Vagina (tissue), 2 donors: ENCODE results near the gene ST7. TPM values are rescaled to one million over a fixed set of nuclear protein-coding genes. Genes with fewer than 3 reads are reported as not detected.

Source experiments
- DNase-seq, 2 donors: peaks; one replicate each; pipeline ENCODE4 v3.0.0-alpha.2; 2017; ENCODE audit errors: extremely low spot score in 2 of 2
- H3K27ac ChIP-seq: fragments of 200-600 bp; sonication (generic); one replicate; pipeline ENCODE4 v1.5.1; 2019
- H3K27me3 ChIP-seq: fragments of 200-600 bp; sonication (generic); one replicate; pipeline ENCODE4 v1.5.1; 2019
- H3K36me3 ChIP-seq, 2 donors: fragments of 200-600 bp; sonication (generic); one replicate each; pipeline ENCODE4 v1.5.1; 2017 to 2019
- H3K4me1 ChIP-seq: fragments of 200-600 bp; sonication (generic); one replicate; pipeline ENCODE4 v1.5.1; 2019
- H3K4me3 ChIP-seq, 2 donors: fragments of 200-600 bp; sonication (generic); 1 replicate in 1 of 2; 2 replicates in 1 of 2; pipeline ENCODE4 v1.5.1; 2016 to 2019
- H3K9me3 ChIP-seq: fragments of 200-600 bp; sonication (generic); one replicate; pipeline ENCODE4 v1.5.1; 2019
- POLR2A ChIP-seq, 2 donors: fragments of 450-650 bp; IDR thresholded peaks; one replicate each; pipeline ENCODE4 v1.6.1; 2017; ENCODE audit warnings: antibody characterized with exemption in 2 of 2, mild to moderate bottlenecking in 2 of 2, moderate library complexity in 2 of 2
- POLR2AphosphoS5 ChIP-seq, 2 donors: sonication (generic); formaldehyde crosslinking; IDR thresholded peaks; one replicate each; pipeline ENCODE4 v1.9.0; 2017; ENCODE audit warnings: antibody characterized with exemption in 2 of 2, mild to moderate bottlenecking in 2 of 2, low read depth in 1 of 2; ENCODE audit not compliant: insufficient read depth in 1 of 2
- intact Hi-C: fragments of 100-400 bp; cut with DNase I; formaldehyde crosslinking; loops from one replicate; pipeline ENCODE4 v1.15.1; 2023
- total RNA-seq: library from RNA; depleted of rRNA; stranded (reverse); fragments of >200 nt; gene quantifications from one replicate; pipeline ENCODE4 v1.2.3, GENCODE V29; 2016
- TF ChIP-seq, protein P1 (sequence below), 3 experiments: fragments of 450-650 bp in 2 of 3; fragments of 200-600 bp in 1 of 3; sonication (generic) in 1 of 3; IDR thresholded peaks; one replicate each; pipeline ENCODE4 v1.5.1; 2017 to 2019; ENCODE audit warnings: antibody characterized with exemption in 3 of 3, mild to moderate bottlenecking in 2 of 3, moderate library complexity in 2 of 3

Gene ST7
- total RNA-seq, 1 donor from 2014 or later, result 15.2 TPM

DNA sequence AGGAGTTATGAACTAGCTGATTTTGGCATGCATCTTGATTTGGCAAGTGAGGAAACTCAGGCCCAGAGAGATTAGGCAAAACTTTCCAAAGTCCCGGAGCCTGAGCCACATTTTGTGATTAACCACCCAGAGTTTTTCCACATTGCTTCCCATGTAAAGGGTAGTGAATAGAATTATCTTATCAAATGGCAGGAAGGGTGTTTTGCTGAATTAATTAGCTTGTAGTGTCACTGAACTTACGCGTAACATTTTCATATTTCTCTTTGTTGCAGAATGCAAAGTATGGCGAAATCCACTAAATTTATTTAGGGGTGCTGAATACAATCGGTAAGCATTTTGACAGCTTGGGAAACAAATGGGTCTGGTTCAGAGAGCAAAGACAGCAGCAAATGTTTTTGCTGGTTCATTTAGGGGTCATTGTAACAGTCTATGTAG is 176.2 kb downstream of the ST7 start:
- DNase-seq, result no peak
- Histone ChIP-seq H3K27ac (no peak overlapping the region), H3K4me1 (no peaks in the 10 kb centered on the region), H3K36me3 (no peaks in the 10 kb centered on the region), H3K4me3 (no peak overlapping the region), H3K9me3 (no peaks in the 10 kb centered on the region), H3K27me3 (no peaks in the 10 kb centered on the region)
- intact Hi-C loops, result loop anchor here (5.0 kb wide), 1 partner anchor 197 kb away; no protein-coding TSS in a partner anchor
- TF ChIP-seq POLR2AphosphoS5 (IDR thresholded peaks at IDR 0.05; ENCODE audit: insufficient read depth in 1 of 2, low read depth in 1 of 2), result no peak
- TF ChIP-seq, protein P1, sequence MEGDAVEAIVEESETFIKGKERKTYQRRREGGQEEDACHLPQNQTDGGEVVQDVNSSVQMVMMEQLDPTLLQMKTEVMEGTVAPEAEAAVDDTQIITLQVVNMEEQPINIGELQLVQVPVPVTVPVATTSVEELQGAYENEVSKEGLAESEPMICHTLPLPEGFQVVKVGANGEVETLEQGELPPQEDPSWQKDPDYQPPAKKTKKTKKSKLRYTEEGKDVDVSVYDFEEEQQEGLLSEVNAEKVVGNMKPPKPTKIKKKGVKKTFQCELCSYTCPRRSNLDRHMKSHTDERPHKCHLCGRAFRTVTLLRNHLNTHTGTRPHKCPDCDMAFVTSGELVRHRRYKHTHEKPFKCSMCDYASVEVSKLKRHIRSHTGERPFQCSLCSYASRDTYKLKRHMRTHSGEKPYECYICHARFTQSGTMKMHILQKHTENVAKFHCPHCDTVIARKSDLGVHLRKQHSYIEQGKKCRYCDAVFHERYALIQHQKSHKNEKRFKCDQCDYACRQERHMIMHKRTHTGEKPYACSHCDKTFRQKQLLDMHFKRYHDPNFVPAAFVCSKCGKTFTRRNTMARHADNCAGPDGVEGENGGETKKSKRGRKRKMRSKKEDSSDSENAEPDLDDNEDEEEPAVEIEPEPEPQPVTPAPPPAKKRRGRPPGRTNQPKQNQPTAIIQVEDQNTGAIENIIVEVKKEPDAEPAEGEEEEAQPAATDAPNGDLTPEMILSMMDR (IDR thresholded peaks at IDR 0.05), result no peak
- TF ChIP-seq POLR2A (IDR thresholded peaks at IDR 0.05), result no peak

DNA sequence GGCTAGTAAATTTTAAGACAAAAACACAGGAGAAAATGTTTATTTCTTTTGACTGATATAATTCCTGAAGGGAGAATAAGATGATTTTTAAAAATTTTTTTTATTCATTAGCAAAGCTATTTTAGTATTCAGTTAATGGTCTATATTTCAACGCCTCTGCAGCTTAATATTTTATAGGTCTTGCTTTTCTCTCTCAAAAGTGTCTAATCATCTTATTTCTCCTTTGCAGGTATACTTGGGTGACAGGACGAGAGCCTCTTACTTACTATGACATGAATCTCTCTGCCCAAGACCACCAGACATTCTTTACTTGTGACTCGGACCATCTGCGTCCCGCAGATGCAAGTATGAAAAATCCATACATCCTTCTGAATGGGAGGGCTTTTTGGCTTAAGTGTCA is 177.0 kb downstream of the ST7 start:
- H3K36me3 ChIP-seq, result no peaks in the 10 kb centered on the region
- H3K4me3 ChIP-seq, result no peak overlapping the region
- intact Hi-C loops, result no loop called here
- DNase-seq, result no peak
- no peaks in the 10 kb centered on the region for H3K27me3 ChIP-seq
- H3K27ac ChIP-seq, result no peak overlapping the region
- no peaks in the 10 kb centered on the region for H3K9me3 ChIP-seq
- no peaks in the 10 kb centered on the region for H3K4me1 ChIP-seq
- no peak for TF ChIP-seq POLR2AphosphoS5 (IDR thresholded peaks at IDR 0.05; ENCODE audit: insufficient read depth in 1 of 2, low read depth in 1 of 2)
- TF ChIP-seq, protein P1 (IDR thresholded peaks at IDR 0.05), result no peak
- no peak for TF ChIP-seq POLR2A (IDR thresholded peaks at IDR 0.05)

DNA sequence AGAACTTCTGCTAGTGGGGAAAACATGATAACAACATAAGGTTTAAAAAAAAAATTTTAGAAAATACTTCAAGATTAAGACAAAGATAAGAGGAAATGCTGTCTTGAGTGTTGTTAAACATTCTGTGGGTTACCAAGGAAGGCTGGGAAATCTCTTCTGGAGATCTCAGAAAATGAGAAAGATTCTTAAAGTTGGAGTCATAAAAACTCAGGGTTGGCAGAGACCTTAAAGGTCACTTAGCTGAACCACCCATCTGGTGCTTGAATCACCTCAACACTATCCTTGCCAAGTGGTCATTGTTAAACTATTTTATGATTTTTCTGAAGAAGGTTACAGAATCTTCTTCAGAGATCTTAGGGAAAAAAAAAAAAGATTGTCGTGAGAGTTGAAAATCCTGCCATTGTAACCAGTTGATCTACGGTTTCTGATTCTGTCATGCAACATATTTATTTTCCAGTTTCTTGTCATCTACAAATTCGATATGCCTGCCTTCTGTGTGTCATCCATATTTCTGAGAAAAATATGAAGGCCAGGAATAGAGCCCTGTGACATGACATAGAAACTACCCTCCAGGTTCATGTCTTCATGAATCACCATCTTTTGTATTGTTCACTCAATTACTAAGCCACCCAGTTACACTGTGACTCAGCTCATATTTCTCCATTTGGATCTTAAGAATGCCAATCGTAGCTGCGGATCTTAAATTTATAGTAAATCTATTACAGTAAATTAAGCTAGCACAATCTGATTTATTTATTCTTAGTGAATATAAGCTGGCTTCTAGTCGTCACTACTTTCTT is 179.2 kb downstream of the ST7 start:
- TF ChIP-seq, protein P1 (IDR thresholded peaks at IDR 0.05), result no peak
- TF ChIP-seq POLR2AphosphoS5 (IDR thresholded peaks at IDR 0.05; ENCODE audit: insufficient read depth in 1 of 2, low read depth in 1 of 2) (peak in 1 of 2 donors; percentile 31), POLR2A (IDR thresholded peaks at IDR 0.05) (no peak)
- Histone ChIP-seq H3K4me3 (no peak overlapping the region), H3K9me3 (no peaks in the 10 kb centered on the region), H3K36me3 (no peaks in the 10 kb centered on the region), H3K27ac (no peak overlapping the region), H3K27me3 (no peaks in the 10 kb centered on the region), H3K4me1 (no peaks in the 10 kb centered on the region)
- intact Hi-C loops, result no loop called here
- DNase-seq, result no peak

DNA sequence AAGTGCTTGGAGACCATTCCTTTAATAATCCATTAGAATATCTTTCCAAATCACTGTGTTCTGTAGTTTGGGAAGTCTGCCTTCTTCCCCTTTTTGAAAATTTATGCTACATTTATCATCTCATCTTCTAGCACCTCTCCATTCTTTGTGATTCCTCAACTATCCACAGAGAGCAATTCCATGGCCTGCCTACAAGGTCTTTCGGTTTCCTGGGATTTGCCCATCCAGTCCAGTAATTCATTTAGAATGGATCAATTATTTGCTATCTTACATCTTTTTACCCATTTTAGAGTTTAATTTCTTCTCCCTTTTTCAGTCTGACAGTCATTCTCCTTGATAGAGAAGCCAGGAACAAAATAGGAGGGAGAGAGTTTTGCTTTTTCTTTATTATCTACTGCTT is 179.8 kb downstream of the ST7 start:
- intact Hi-C loops, result no loop called here
- no peaks in the 10 kb centered on the region for H3K36me3 ChIP-seq
- no peaks in the 10 kb centered on the region for H3K27me3 ChIP-seq
- TF ChIP-seq POLR2AphosphoS5 (IDR thresholded peaks at IDR 0.05; ENCODE audit: insufficient read depth in 1 of 2, low read depth in 1 of 2) (no peak), POLR2A (IDR thresholded peaks at IDR 0.05) (no peak)
- TF ChIP-seq, protein P1 (IDR thresholded peaks at IDR 0.05), result no peak
- no peak overlapping the region for H3K27ac ChIP-seq
- DNase-seq, result no peak
- no peaks in the 10 kb centered on the region for H3K9me3 ChIP-seq
- H3K4me1 ChIP-seq, result no peaks in the 10 kb centered on the region
- no peak overlapping the region for H3K4me3 ChIP-seq

DNA sequence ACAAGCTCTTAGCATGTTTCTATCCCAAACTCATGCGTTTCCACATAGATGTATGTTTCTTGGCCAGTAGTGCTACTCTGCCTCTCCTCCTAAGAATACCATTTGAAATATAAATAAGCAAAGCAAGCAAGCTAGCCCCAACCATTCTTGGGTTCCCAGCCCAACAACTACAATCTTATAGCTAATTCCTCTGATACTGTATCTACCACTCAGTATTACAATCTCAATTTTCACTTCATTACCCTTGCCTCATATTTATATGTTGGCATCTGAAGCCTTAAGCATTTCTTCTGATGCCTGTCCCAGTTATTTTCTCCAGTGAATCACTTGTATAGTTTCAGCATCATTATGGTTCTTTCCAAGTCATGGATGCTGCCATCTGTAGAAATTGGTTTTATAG is 181.1 kb downstream of the ST7 start:
- TF ChIP-seq POLR2A (IDR thresholded peaks at IDR 0.05) (no peak), POLR2AphosphoS5 (IDR thresholded peaks at IDR 0.05; ENCODE audit: insufficient read depth in 1 of 2, low read depth in 1 of 2) (no peak)
- TF ChIP-seq, protein P1 (IDR thresholded peaks at IDR 0.05), result no peak
- H3K36me3 ChIP-seq, result no peaks in the 10 kb centered on the region
- H3K27me3 ChIP-seq, result no peaks in the 10 kb centered on the region
- no peaks in the 10 kb centered on the region for H3K4me1 ChIP-seq
- DNase-seq, result no peak
- H3K9me3 ChIP-seq, result no peaks in the 10 kb centered on the region
- intact Hi-C loops, result no loop called here
- H3K27ac ChIP-seq, result no peak overlapping the region
- H3K4me3 ChIP-seq, result no peak overlapping the region
